ENCODE results near the gene PPM1D.

PPM1D gene

DNA sequence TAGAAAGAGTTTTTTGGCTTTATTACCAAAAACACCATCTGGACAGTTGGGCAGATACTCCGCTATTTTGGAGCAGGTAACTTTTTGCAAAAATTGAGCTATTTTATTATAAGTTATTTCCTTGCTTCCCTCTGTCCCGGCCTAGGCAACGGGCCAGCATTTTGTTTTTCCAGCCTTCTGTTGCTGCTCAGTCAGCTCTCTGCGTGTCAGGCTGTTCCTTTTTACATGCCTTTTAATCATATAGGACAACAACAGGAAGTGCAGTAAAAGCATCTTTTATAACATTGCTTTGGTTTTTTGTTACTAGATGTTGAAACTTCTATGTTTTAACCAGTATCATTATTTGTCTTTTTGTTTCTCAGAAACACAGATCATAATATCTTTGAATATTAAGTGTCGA lies 30.4 kb downstream of the PPM1D start:
- TF ChIP-seq SPI1 (IDR thresholded peaks at IDR 0.05; ENCODE audit: borderline replicate concordance, low read depth) (no peak), POLR2AphosphoS5 (IDR thresholded peaks at IDR 0.05; ENCODE audit: low read depth) (no peak), GABPA (IDR thresholded peaks at IDR 0.05; ENCODE audit: low read depth) (no peak), CTCF (IDR thresholded peaks at IDR 0.05; ENCODE audit: insufficient read depth, low read length) (no peak)
- TF ChIP-seq, protein P1, sequence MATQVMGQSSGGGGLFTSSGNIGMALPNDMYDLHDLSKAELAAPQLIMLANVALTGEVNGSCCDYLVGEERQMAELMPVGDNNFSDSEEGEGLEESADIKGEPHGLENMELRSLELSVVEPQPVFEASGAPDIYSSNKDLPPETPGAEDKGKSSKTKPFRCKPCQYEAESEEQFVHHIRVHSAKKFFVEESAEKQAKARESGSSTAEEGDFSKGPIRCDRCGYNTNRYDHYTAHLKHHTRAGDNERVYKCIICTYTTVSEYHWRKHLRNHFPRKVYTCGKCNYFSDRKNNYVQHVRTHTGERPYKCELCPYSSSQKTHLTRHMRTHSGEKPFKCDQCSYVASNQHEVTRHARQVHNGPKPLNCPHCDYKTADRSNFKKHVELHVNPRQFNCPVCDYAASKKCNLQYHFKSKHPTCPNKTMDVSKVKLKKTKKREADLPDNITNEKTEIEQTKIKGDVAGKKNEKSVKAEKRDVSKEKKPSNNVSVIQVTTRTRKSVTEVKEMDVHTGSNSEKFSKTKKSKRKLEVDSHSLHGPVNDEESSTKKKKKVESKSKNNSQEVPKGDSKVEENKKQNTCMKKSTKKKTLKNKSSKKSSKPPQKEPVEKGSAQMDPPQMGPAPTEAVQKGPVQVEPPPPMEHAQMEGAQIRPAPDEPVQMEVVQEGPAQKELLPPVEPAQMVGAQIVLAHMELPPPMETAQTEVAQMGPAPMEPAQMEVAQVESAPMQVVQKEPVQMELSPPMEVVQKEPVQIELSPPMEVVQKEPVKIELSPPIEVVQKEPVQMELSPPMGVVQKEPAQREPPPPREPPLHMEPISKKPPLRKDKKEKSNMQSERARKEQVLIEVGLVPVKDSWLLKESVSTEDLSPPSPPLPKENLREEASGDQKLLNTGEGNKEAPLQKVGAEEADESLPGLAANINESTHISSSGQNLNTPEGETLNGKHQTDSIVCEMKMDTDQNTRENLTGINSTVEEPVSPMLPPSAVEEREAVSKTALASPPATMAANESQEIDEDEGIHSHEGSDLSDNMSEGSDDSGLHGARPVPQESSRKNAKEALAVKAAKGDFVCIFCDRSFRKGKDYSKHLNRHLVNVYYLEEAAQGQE (IDR thresholded peaks at IDR 0.05; ENCODE audit: insufficient replicate concordance, low read depth) = no peak
- Histone ChIP-seq H3K4me3 (replicated peaks; ENCODE audit: insufficient read depth, low read length) (no peak overlapping the region), H3K27ac (replicated peaks) (no peak overlapping the region), H3K27me3 (ENCODE audit: insufficient read depth, poor library complexity, severe bottlenecking) (no peaks in the 10 kb centered on the region)
- DNase-seq (ENCODE audit: low read depth in 1 of 2, low spot score in 1 of 2) = no peak

DNA sequence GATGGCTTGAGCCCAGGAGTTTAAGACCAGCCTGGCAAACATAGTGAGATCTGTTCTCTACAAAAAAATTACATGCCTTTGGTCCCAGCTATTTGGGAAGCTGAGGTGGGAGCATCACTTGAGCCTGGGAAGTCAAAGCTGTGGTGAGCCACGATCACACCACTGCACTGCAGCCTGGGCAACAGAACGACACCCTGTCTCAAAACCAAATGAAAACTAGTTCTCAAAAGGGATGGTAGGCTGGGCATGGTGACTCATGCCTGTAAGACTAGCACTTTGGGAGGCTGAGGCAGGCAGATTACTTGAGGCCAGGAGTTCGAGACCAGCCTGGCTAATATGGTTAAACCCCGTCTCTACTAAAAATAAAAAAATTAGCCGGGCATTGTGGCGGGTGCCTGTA lies 31.1 kb downstream of the PPM1D start:
- Histone ChIP-seq H3K27ac (replicated peaks) (no peak overlapping the region), H3K27me3 (ENCODE audit: insufficient read depth, poor library complexity, severe bottlenecking) (no peaks in the 10 kb centered on the region), H3K4me3 (replicated peaks; ENCODE audit: insufficient read depth, low read length) (no peak overlapping the region)
- TF ChIP-seq SPI1 (IDR thresholded peaks at IDR 0.05; ENCODE audit: borderline replicate concordance, low read depth) = no peak
- TF ChIP-seq GABPA (IDR thresholded peaks at IDR 0.05; ENCODE audit: low read depth) = no peak
- TF ChIP-seq CTCF (IDR thresholded peaks at IDR 0.05; ENCODE audit: insufficient read depth, low read length) = no peak
- TF ChIP-seq, protein P1 (IDR thresholded peaks at IDR 0.05; ENCODE audit: insufficient replicate concordance, low read depth) = no peak
- no peak for TF ChIP-seq POLR2AphosphoS5 (IDR thresholded peaks at IDR 0.05; ENCODE audit: low read depth)
- no peak for DNase-seq (ENCODE audit: low read depth in 1 of 2, low spot score in 1 of 2)

DNA sequence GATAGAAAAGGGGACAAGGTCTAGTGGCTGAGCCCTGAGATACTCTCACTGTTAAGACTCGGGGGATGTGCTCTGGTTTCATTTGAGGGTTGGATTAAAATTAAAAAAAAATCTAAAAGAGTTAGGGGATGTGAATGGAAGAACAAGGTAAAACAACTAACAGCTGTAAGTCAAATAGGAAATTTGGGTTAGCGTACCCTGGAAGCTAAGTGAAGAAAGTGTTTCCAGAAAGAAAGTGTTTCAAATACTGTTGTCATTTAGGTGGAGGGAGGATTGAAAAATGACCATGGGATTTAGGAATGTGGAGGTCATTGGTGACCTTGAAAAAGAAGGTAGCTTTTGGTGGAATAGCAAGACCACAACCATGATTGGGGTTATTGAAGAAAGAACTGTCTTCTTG lies 37.7 kb downstream of the PPM1D start:
- no peaks in the 10 kb centered on the region for H3K27me3 ChIP-seq (ENCODE audit: insufficient read depth, poor library complexity, severe bottlenecking)
- no peak overlapping the region for H3K4me3 ChIP-seq (replicated peaks; ENCODE audit: insufficient read depth, low read length)
- H3K27ac ChIP-seq (replicated peaks) = no peak overlapping the region
- no peak for DNase-seq (ENCODE audit: low read depth in 1 of 2, low spot score in 1 of 2)
- TF ChIP-seq CTCF (IDR thresholded peaks at IDR 0.05; ENCODE audit: insufficient read depth, low read length) (no peak), GABPA (IDR thresholded peaks at IDR 0.05; ENCODE audit: low read depth) (no peak), SPI1 (IDR thresholded peaks at IDR 0.05; ENCODE audit: borderline replicate concordance, low read depth) (no peak), POLR2AphosphoS5 (IDR thresholded peaks at IDR 0.05; ENCODE audit: low read depth) (no peak)
- TF ChIP-seq, protein P1 (IDR thresholded peaks at IDR 0.05; ENCODE audit: insufficient replicate concordance, low read depth) = no peak
